K562 (cell line): ENCODE results near the gene CATSPER1. TPM values are rescaled to one million over a fixed set of nuclear protein-coding genes. Genes with fewer than 3 reads are reported as not detected.

Experiments used
- CBX1 ChIP-seq: sonication (generic); IDR thresholded peaks from 2 replicates; pipeline ENCODE4 v1.6.1; 2016; ENCODE audit warnings: antibody characterized with exemption, low read depth, mild to moderate bottlenecking
- CEBPG ChIP-seq, 3 experiments: fragments of 200-800 bp in 1 of 3; sonication (Bioruptor generic) in 1 of 3; sonication (generic) in 1 of 3; formaldehyde crosslinking in 1 of 3; IDR thresholded peaks in 2 of 3; conservative IDR thresholded peaks in 1 of 3; 2 replicates each; pipeline versions ENCODE4 v1.6.1 to v1.8.0; 2016 to 2022; ENCODE audit warnings: missing compliant biosample characterization in 2 of 3, missing genetic modification characterization in 2 of 3, mild to moderate bottlenecking in 1 of 3, missing genetic modification reagents in 1 of 3
- CHD2 ChIP-seq: IDR thresholded peaks from 2 replicates; pipeline ENCODE4 v1.6.1; 2011; ENCODE audit warnings: low read depth, low read length
- CREM ChIP-seq: IDR thresholded peaks from 2 replicates; pipeline ENCODE4 v1.6.1; 2014; ENCODE audit warnings: antibody characterized with exemption, low read depth
- CSDE1 ChIP-seq, 2 experiments: fragments of 450-650 bp; IDR thresholded peaks; 2 replicates each; pipeline ENCODE4 v1.6.1; 2016; ENCODE audit warnings: mild to moderate bottlenecking in 1 of 2
- CTBP1 ChIP-seq: fragments of 450-650 bp; IDR thresholded peaks from 2 replicates; pipeline ENCODE4 v1.6.1; 2016; ENCODE audit warnings: borderline replicate concordance
- ELF2 ChIP-seq: fragments of 250-450 bp; sonication (Bioruptor Pico); IDR thresholded peaks from 2 replicates; pipeline ENCODE4 v1.5.0; 2021; ENCODE audit warnings: mild to moderate bottlenecking
- GABPB1 ChIP-seq: sonication (generic); formaldehyde crosslinking; IDR thresholded peaks from 2 replicates; pipeline ENCODE4 v1.8.0; 2022; ENCODE audit warnings: mild to moderate bottlenecking, missing genetic modification reagents
- HDAC3 ChIP-seq: fragments of 450-650 bp; IDR thresholded peaks from 2 replicates; pipeline ENCODE4 v1.6.1; 2018; ENCODE audit warnings: borderline replicate concordance, mild to moderate bottlenecking, moderate library complexity; ENCODE audit not compliant: partially characterized antibody
- MAZ ChIP-seq, 2 experiments: fragments of 450-650 bp in 1 of 2; sonication (generic) in 1 of 2; formaldehyde crosslinking; IDR thresholded peaks in 1 of 2; conservative IDR thresholded peaks in 1 of 2; 2 replicates each; pipeline versions ENCODE4 v1.4.0 to v1.5.0; 2020; ENCODE audit warnings: mild to moderate bottlenecking in 1 of 2, missing genetic modification reagents in 1 of 2
- MCM3 ChIP-seq: fragments of 450-650 bp; IDR thresholded peaks from 2 replicates; pipeline ENCODE4 v1.6.1; 2016
- MLLT1 ChIP-seq, 2 experiments: fragments of 450-650 bp; IDR thresholded peaks; 2 replicates each; pipeline ENCODE4 v1.6.1; 2016
- PCBP1 ChIP-seq: fragments of 200-400 bp; formaldehyde crosslinking; IDR thresholded peaks from 2 replicates; pipeline ENCODE4 v1.6.1; 2018; ENCODE audit warnings: mild to moderate bottlenecking, low read depth, low read length; ENCODE audit not compliant: poor library complexity, severe bottlenecking
- POLR2B ChIP-seq: fragments of 450-650 bp; IDR thresholded peaks from 2 replicates; pipeline ENCODE4 v1.6.1; 2018; ENCODE audit warnings: low read depth; ENCODE audit not compliant: partially characterized antibody
- RBM39 ChIP-seq: fragments of 200-400 bp; formaldehyde crosslinking; optimal IDR thresholded peaks from 2 replicates; pipeline ENCODE3; 2018; ENCODE audit warnings: low read depth, low read length
- SETDB1 ChIP-seq: IDR thresholded peaks from one replicate; pipeline ENCODE4 v1.6.1; 2012; ENCODE audit warnings: low read length, control low read depth, inconsistent platforms
- SIN3A ChIP-seq, 2 experiments: fragments of 150-350 bp in 1 of 2; IDR thresholded peaks; 2 replicates each; pipeline ENCODE4 v1.6.1; 2011 to 2016; ENCODE audit warnings: borderline replicate concordance in 2 of 2, low read depth in 2 of 2, low read length in 2 of 2, mild to moderate bottlenecking in 2 of 2, moderate library complexity in 2 of 2; ENCODE audit not compliant: control insufficient read depth in 1 of 2
- ZBTB11 ChIP-seq, 3 experiments: fragments of 200-800 bp in 1 of 3; fragments of 250-450 bp in 1 of 3; fragments of 450-650 bp in 1 of 3; sonication (Bioruptor Pico) in 1 of 3; sonication (Bioruptor generic) in 1 of 3; formaldehyde crosslinking in 1 of 3; IDR thresholded peaks; 2 replicates each; pipeline versions ENCODE4 v1.6.1 to v1.8.0; 2016 to 2022; ENCODE audit warnings: mild to moderate bottlenecking in 2 of 3, missing genetic modification characterization in 2 of 3, missing compliant biosample characterization in 1 of 3, moderate library complexity in 1 of 3
- ZFP36 ChIP-seq: fragments of 150-350 bp; IDR thresholded peaks from 2 replicates; pipeline ENCODE4 v1.6.1; 2018; ENCODE audit warnings: low read length, low read depth; ENCODE audit not compliant: partially characterized antibody
- ZNF431 ChIP-seq: sonication (generic); formaldehyde crosslinking; IDR thresholded peaks from 2 replicates; pipeline ENCODE4 v1.8.0; 2022; ENCODE audit warnings: mild to moderate bottlenecking, missing genetic modification reagents
- ZNF561 ChIP-seq: fragments of 450-650 bp; formaldehyde crosslinking; conservative IDR thresholded peaks from 2 replicates; pipeline ENCODE4 v1.4.0; 2020; ENCODE audit warnings: mild to moderate bottlenecking, moderate library complexity
- polyA plus RNA-seq, 8 experiments: library from polyadenylated mRNA; depleted of rRNA in 4 of 8; stranded (reverse) in 5 of 8; unstranded in 3 of 8; fragments of >200 nt; fragmentation: Nextera tagmentation in 2 of 8; fragmentation: Illumina TruSeq in 1 of 8; extraction: Ambion mirVana in 2 of 8; extraction: Trizol in 1 of 8; gene quantifications; 2 replicates each; pipeline versions ENCODE4 v1.2.1 to v1.2.3, GENCODE V29; 2011 to 2014; ENCODE audit warnings: inconsistent platforms in 1 of 8, missing spikeins in 1 of 8
- total RNA-seq, 7 experiments: library from RNA; depleted of rRNA in 6 of 7; stranded (reverse); fragments of >200 nt in 6 of 7; fragmentation: Illumina TruSeq in 2 of 7; extraction: Trizol in 2 of 7; gene quantifications; 2 replicates each; pipeline versions ENCODE4 v1.2.1 to v1.2.3, GENCODE V29; 2011 to 2021; ENCODE audit warnings: low replicate concordance in 1 of 7

Gene CATSPER1
- total and polyA plus RNA-seq, 9 of the 15 experiments (the other 6 are each of a cell fraction or from before 2014, with no cell fraction given), result 0.21 to 3.3 (median 0.76) TPM

- TF ChIP-seq CSDE1 (IDR thresholded peaks at IDR 0.05), result no peak
- TF ChIP-seq MAZ (CRISPR knock-in tag; conservative IDR thresholded peaks at IDR 0.05 in 1 of 2, IDR thresholded peaks at IDR 0.05 in 1 of 2), result peak; percentile 96 to 97
- TF ChIP-seq PCBP1, result peak; percentile 66
- TF ChIP-seq ZBTB11 (CRISPR knock-in tag; IDR thresholded peaks at IDR 0.05), result peak; percentile 9 to 95 (median 63); a peak in 5 of 6 replicates
- TF ChIP-seq ZNF561, result no peak
- peak; percentile 95 for TF ChIP-seq CTBP1
- peak; percentile 97 for TF ChIP-seq GABPB1
- TF ChIP-seq CEBPG (CRISPR knock-in tag; IDR thresholded peaks at IDR 0.05), result 0 out of 2 replicates have a peak, but pooled peaks have one; percentile 9
- TF ChIP-seq CEBPG (tag; conservative IDR thresholded peaks at IDR 0.05 in 1 of 2, IDR thresholded peaks at IDR 0.05 in 1 of 2), result no peak
- TF ChIP-seq RBM39, result no peak
- peak; percentile 87 to 94; a peak in 3 of 4 replicates for TF ChIP-seq SIN3A (IDR thresholded peaks at IDR 0.05; ENCODE audit: borderline replicate concordance in 2 of 2, control insufficient read depth in 1 of 2, low read depth in 2 of 2, low read length in 2 of 2)
- 0 out of 2 replicates have a peak, but pooled peaks have one; percentile 25 for TF ChIP-seq CBX1
- no peak for TF ChIP-seq HDAC3
- peak; percentile 97 for TF ChIP-seq CREM
- peak; percentile 46 for TF ChIP-seq ZFP36
- TF ChIP-seq ELF2 (CRISPR knock-in tag), result peak; percentile 96
- no peak for TF ChIP-seq MCM3
- TF ChIP-seq SETDB1, result peak; percentile 80
- peak; percentile 36; the same call in 1 of the 2 replicates for TF ChIP-seq CHD2
- 0 out of 2 replicates have a peak, but pooled peaks have one; percentile 53 for TF ChIP-seq ZNF431 (CRISPR knock-in tag)
- peak in 1 of 2 experiments; percentile 55; a peak in 1 of 4 replicates for TF ChIP-seq MLLT1 (IDR thresholded peaks at IDR 0.05)
- TF ChIP-seq POLR2B, result peak; percentile 87
Observed at GRCh38 chr11:66051766-66052663, 25.7 kb upstream of the CATSPER1 start, which contains the start of gene SF3B2 (continued).
